AG08396 (cell line): ENCODE measurements around the gene ESCO1.

Experiments
- DNase-seq: peaks from one replicate; pipeline ENCODE4 v3.0.0; 2012; ENCODE audit warnings: low spot score, mixed read lengths

ESCO1 gene

GRCh38 chr18:21584391-21584790 lies 16.1 kb downstream of the ESCO1 start:
- no peak for DNase-seq

DNA sequence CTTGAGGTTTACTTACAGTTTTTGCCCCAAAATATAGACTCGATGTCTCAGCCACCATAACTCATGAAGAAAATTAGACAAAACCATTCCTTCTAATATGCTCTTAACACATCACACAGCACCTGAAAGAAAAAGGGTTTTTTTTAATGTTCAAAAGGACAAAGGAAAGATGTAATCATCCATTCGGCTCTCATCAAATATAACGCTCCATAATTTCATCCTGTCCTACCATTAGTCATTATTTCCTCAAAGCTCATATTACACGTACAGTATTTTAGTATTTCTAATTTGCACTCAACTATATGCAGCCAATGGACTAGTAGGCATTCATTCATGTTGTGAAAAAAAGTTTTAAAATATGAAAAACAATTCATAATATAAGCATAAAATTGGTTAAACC lies 24.8 kb downstream of the ESCO1 start:
- no peak for DNase-seq

- no peak for DNase-seq
Measured at GRCh38 chr18:21571772-21572171, 28.7 kb downstream of the ESCO1 start.

- no peak for DNase-seq
Measured at GRCh38 chr18:21559195-21559594, 41.3 kb downstream of the ESCO1 start.

GRCh38 chr18:21557607-21558253 lies 42.8 kb downstream of the ESCO1 start:
- no peak for DNase-seq

DNA sequence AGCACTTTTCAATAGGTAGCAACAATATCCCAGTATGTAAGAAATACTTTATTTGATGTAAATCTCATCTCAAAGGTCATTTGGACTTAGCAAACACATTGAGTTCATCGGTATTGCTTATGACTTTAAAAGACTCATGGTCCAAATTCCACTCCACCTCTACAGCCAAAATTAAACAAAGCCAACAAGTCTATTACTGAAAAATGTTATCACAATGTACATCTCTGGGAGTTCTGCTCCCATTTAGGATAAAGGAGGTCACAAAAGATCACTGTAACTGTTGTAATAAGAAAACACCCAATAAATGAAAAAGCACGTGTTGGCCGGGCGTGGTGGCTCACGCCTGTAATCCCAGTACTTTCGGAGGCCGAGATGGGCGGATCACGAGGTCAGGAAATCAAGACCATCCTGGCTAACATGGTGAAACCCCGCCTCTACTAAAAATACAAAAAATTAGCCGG lies 50.0 kb downstream of the ESCO1 start:
- DNase-seq: no peak

GRCh38 chr18:21548647-21549046 lies 51.9 kb downstream of the ESCO1 start:
- DNase-seq: no peak

GRCh38 chr18:21546423-21546822 lies 54.1 kb downstream of the ESCO1 start:
- DNase-seq: no peak

DNA sequence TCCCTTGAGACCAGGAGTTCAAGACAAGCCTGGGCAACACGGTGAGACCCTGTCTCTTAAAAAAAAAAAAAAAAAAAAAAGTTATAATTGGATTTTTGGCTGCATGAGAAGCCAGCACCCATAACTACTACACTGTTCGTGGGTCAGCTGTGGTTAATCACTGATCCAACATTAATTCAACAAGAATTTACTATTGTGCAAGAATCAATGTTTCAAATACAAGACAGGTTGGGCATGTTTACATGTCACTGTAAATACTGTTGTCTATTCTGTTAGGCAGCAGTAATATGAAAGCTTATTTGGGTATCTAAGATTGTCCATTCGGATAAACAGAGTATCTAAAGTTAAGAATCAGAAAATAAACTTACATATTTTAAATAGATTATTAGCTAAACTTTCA lies 62.3 kb downstream of the ESCO1 start:
- no peak for DNase-seq

GRCh38 chr18:21534327-21534726 lies 66.2 kb downstream of the ESCO1 start:
- DNase-seq: no peak

DNA sequence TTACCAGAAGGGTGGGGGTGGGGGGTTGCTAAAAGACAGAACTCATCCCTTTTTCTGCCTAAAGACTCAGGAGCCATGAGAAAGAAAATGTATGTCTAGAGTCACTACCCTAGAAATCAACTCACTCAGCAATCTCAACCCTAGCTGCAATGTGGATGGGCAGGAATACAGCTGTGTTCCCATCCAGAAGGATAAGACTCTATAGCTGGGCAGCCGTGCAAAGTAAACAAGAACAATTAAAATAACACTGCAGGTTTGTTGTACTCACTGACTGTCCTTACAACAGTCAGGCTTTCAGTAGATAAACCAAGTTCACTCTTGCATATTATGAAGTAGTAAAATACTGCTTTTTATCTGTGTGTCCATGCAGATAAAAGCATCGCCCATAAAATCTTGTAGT lies 74.0 kb downstream of the ESCO1 start:
- no peak for DNase-seq

DNA sequence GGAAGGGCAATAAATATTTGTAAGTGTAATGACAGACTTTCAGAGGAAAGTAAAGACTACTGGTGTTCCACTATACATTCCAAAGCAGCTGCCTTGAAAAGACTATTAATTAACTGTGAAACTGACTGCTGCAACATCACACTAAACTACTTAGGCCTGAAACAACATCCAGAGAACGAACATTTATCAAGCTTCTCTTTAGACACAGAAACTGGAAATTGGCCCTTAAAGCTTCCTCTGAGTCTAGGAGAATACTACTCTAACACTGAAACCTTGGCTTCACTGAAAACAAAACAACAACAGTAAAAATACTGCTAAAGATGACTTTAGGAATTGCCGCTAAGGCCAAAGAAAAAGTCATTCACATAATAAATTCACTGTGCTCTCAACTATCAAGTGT lies 74.6 kb downstream of the ESCO1 start:
- no peak for DNase-seq

- DNase-seq: no peak
Measured at GRCh38 chr18:21522530-21522929, 78.0 kb downstream of the ESCO1 start.

- DNase-seq: no peak
Measured at GRCh38 chr18:21513741-21514140, 86.8 kb downstream of the ESCO1 start.

- DNase-seq: peak; percentile 34
Measured at GRCh38 chr18:21513292-21513691, 87.2 kb downstream of the ESCO1 start.

GRCh38 chr18:21509062-21509461 lies 91.4 kb downstream of the ESCO1 start:
- no peak for DNase-seq

DNA sequence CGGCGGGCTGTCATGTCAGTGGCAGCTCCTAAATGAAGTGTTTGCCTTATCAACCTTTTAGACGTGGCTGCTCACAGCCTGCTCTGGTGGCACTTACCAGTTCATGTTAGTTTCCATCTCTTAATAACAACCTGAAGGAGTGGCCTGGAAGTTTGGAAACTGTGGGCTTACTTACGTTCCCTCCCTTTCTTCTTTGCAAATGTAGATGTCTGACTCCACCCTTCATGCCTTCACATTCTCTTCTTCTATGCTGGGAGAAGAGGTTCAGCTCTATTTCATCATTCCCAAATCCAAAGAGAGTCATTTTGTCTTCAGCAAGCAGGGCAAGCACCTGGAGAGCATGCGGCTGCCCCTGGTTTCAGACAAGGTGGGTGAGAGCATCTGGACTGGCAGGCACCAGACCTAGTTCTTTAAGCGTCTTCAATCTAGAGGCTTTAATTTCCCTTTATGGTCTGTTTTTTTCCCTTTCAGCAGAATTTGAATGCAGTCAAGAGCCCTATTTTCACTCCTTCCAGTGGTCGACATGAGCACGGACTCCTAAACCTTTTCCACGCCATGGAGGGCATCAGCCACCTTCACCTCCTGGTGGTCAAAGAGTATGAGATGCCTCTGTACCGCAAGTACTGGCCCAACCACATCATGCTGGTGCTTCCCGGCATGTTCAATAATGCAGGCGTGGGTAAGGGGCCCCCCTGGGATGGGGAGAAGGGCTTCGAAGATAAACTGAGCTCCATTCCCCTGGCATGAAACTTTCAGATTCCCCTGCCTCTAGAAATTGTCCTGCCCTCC lies 92.4 kb downstream of the ESCO1 start:
- no peak for DNase-seq

GRCh38 chr18:21502661-21503060 lies 97.8 kb downstream of the ESCO1 start:
- DNase-seq: no peak

DNA sequence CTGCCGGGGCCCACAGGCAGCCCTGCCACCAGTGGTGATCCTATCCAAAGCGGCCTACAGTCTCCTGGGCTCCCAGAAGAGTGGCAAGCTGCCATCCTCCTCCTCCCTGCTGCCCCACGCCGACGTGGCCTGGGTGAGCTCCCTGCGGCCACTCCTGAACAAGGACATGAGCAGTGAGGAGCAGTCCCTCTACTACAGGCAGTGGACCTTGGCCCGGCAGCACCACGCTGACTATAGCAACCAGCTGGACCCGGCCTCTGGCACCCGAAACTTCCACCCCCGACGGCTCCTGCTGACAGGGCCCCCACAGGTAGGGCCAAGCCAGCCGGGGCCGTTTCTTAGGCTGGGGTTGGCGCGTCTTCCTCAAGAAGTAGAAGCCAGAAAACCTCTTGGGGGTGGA lies 100.5 kb downstream of the ESCO1 start:
- no peak for DNase-seq

GRCh38 chr18:21496277-21496835 lies 104.1 kb downstream of the ESCO1 start:
- no peak for DNase-seq

- DNase-seq: no peak
Measured at GRCh38 chr18:21490748-21491147, 109.8 kb downstream of the ESCO1 start.

DNA sequence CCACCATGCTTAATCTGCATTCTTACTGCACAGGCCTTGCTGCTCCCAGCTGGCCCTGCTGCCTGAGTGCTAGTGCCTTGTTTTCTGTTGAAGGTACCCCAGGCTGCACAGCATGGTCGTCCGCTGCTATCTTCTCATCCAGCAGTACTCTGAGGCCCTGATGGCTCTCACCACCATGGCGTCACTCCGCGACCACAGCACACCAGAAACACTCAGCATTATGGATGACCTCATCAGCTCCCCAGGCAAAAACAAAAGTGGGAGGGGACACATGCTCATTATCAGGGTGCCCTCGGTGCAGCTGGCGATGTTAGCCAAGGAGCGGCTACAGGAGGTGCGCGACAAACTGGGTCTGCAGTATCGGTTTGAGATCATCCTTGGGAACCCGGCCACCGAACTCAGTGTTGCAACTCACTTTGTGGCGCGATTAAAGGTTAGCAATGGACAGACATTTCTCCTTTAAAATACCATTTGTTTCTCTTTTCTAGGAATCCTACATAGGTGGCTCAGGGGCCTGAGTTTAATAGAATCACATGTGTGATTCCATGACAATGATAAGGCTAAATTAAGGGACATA lies 110.5 kb downstream of the ESCO1 start:
- no peak for DNase-seq
